Measurements from ENCODE around the gene PTPRG. TPM values are rescaled to one million over a fixed set of nuclear protein-coding genes. Genes with fewer than 3 reads are reported as not detected.

PTPRG gene
- total RNA-seq, 2 experiments from 2014 or later = 0.03 to 0.05 TPM

GRCh38 chr3:61826161-61826560, 264.8 kb downstream of the PTPRG start:
- H3K27me3 Mint-ChIP-seq = peaks cover 6% of the 10 kb centered on the region
- no peak overlapping the region for H3K27ac Mint-ChIP-seq
- no peak overlapping the region for H3K27ac ChIP-seq (ENCODE audit: low read depth in 1 of 2, low read length in 2 of 2)
- no peaks in the 10 kb centered on the region for H3K36me3 ChIP-seq (ENCODE audit: insufficient read depth, low read length)
- H3K9me3 Mint-ChIP-seq = no peaks in the 10 kb centered on the region
- intact Hi-C loops (cut with DNase I, micrococcal nuclease) = no loop called here
- no peaks in the 10 kb centered on the region for H3K27me3 ChIP-seq (ENCODE audit: control insufficient read depth in 1 of 2, insufficient read depth in 2 of 2, low read length in 2 of 2)
- DNase-seq = no peak
- no peak overlapping the region for H3K4me3 Mint-ChIP-seq
- no peak for TF ChIP-seq CTCF (IDR thresholded peaks at IDR 0.05)
- H3K9me3 ChIP-seq (ENCODE audit: control insufficient read depth in 1 of 2, insufficient read depth in 1 of 2, low read length in 2 of 2) = no peaks in the 10 kb centered on the region
- H3K4me3 ChIP-seq (ENCODE audit: low read length) = no peak overlapping the region
- ChIA-PET CTCF (no interaction called here), POLR2A (no interaction called here)
- H3K36me3 Mint-ChIP-seq (ENCODE audit: low read depth) = no peaks in the 10 kb centered on the region
- H3K4me1 Mint-ChIP-seq (ENCODE audit: low read depth) = no peaks in the 10 kb centered on the region
- no peak for ATAC-seq (ENCODE audit: poor library complexity)
- no peaks in the 10 kb centered on the region for H3K4me1 ChIP-seq (ENCODE audit: insufficient read depth, low read length)

- H3K27ac ChIP-seq (ENCODE audit: low read depth in 1 of 2, low read length in 2 of 2) = no peak overlapping the region
- intact Hi-C loops (cut with DNase I, micrococcal nuclease) = no loop called here
- H3K4me3 ChIP-seq (ENCODE audit: low read length) = no peak overlapping the region
- no peak for ATAC-seq (ENCODE audit: poor library complexity)
- DNase-seq = no peak
- no peak overlapping the region for H3K27ac Mint-ChIP-seq
- no peaks in the 10 kb centered on the region for H3K9me3 Mint-ChIP-seq
- POLR2A ChIA-PET = no interaction called here
- no peaks in the 10 kb centered on the region for H3K36me3 Mint-ChIP-seq (ENCODE audit: low read depth)
- H3K36me3 ChIP-seq (ENCODE audit: insufficient read depth, low read length) = no peaks in the 10 kb centered on the region
- no peaks in the 10 kb centered on the region for H3K27me3 ChIP-seq (ENCODE audit: control insufficient read depth in 1 of 2, insufficient read depth in 2 of 2, low read length in 2 of 2)
- peaks cover 3% of the 10 kb centered on the region for H3K27me3 Mint-ChIP-seq
- no peaks in the 10 kb centered on the region for H3K9me3 ChIP-seq (ENCODE audit: control insufficient read depth in 1 of 2, insufficient read depth in 1 of 2, low read length in 2 of 2)
- CTCF ChIA-PET = no interaction called here
- no peaks in the 10 kb centered on the region for H3K4me1 ChIP-seq (ENCODE audit: insufficient read depth, low read length)
- no peak overlapping the region for H3K4me3 Mint-ChIP-seq
- no peak for TF ChIP-seq CTCF (IDR thresholded peaks at IDR 0.05)
- H3K4me1 Mint-ChIP-seq (ENCODE audit: low read depth) = no peaks in the 10 kb centered on the region
Observed at GRCh38 chr3:61828184-61828874, 267.0 kb downstream of the PTPRG start.

- Histone ChIP-seq H3K4me3 (ENCODE audit: low read length) (no peak overlapping the region), H3K9me3 (ENCODE audit: control insufficient read depth in 1 of 2, insufficient read depth in 1 of 2, low read length in 2 of 2) (peaks cover 0 to 4% of the 10 kb centered on the region in 2 experiments), H3K36me3 (ENCODE audit: insufficient read depth, low read length) (no peaks in the 10 kb centered on the region), H3K27ac (ENCODE audit: low read depth in 1 of 2, low read length in 2 of 2) (no peak overlapping the region), H3K4me1 (ENCODE audit: insufficient read depth, low read length) (no peaks in the 10 kb centered on the region), H3K27me3 (ENCODE audit: control insufficient read depth in 1 of 2, insufficient read depth in 2 of 2, low read length in 2 of 2) (no peaks in the 10 kb centered on the region)
- Mint-ChIP-seq H3K4me1 (ENCODE audit: low read depth) (no peaks in the 10 kb centered on the region), H3K27ac (no peak overlapping the region), H3K36me3 (ENCODE audit: low read depth) (no peaks in the 10 kb centered on the region), H3K9me3 (no peaks in the 10 kb centered on the region), H3K4me3 (no peak overlapping the region), H3K27me3 (peaks cover 4% of the 10 kb centered on the region)
- ChIA-PET POLR2A (no interaction called here), CTCF (no interaction called here)
- DNase-seq (no peak), ATAC-seq (ENCODE audit: poor library complexity) (no peak)
- intact Hi-C loops (cut with DNase I, micrococcal nuclease) = no loop called here
- TF ChIP-seq CTCF (IDR thresholded peaks at IDR 0.05) = no peak
Observed at GRCh38 chr3:61828880-61829721, 267.7 kb downstream of the PTPRG start.

Data from CD4-positive, alpha-beta T cell (primary cell).